Karpas-422 (cell line): ENCODE measurements around the gene UNC13D. TPM values are rescaled to one million over a fixed set of nuclear protein-coding genes. Genes with fewer than 3 reads are reported as not detected.
A peak's percentile ranks its signal among the peaks of the same experiment; 100 is the strongest.

Experiments
- DNase-seq: peaks from one replicate; pipeline ENCODE4 v3.0.0-alpha.2; 2015
- H2AFZ ChIP-seq: fragments of 200-600 bp; sonication (generic); 2 replicates; pipeline ENCODE4 v1.6.1; 2014; ENCODE audit warnings: antibody characterized with exemption, low read length, mixed read lengths
- H3K27ac ChIP-seq: fragments of 200-600 bp; sonication (generic); 2 replicates; pipeline ENCODE4 v1.5.1; 2014; ENCODE audit warnings: mild to moderate bottlenecking, low read length, moderate library complexity
- H3K27me3 ChIP-seq: fragments of 200-600 bp; sonication (generic); 2 replicates; pipeline ENCODE4 v1.6.1; 2014; ENCODE audit warnings: low read length, mixed read lengths
- H3K36me3 ChIP-seq: fragments of 200-600 bp; sonication (generic); 2 replicates; pipeline ENCODE4 v1.6.1; 2014; ENCODE audit warnings: low read length, mixed read lengths; ENCODE audit not compliant: insufficient read depth
- H3K4me1 ChIP-seq: fragments of 200-600 bp; sonication (generic); 2 replicates; pipeline ENCODE4 v1.6.1; 2014; ENCODE audit warnings: mild to moderate bottlenecking, low read length, mixed read lengths
- H3K4me2 ChIP-seq: fragments of 200-600 bp; sonication (generic); 2 replicates; pipeline ENCODE4 v1.6.1; 2014; ENCODE audit warnings: low read length, low read depth, mild to moderate bottlenecking; ENCODE audit not compliant: poor library complexity, severe bottlenecking
- H3K4me3 ChIP-seq: fragments of 200-600 bp; sonication (generic); 2 replicates; pipeline ENCODE4 v1.5.1; 2014; ENCODE audit warnings: mild to moderate bottlenecking, antibody characterized with exemption, low read length, mixed read lengths
- H3K79me2 ChIP-seq: fragments of 200-600 bp; sonication (generic); 2 replicates; pipeline ENCODE4 v1.6.1; 2014; ENCODE audit warnings: mild to moderate bottlenecking, low read length, mixed read lengths
- H3K9ac ChIP-seq: fragments of 200-600 bp; sonication (generic); 2 replicates; pipeline ENCODE4 v1.6.0; 2014; ENCODE audit warnings: low read length
- H3K9me2 ChIP-seq: fragments of 200-600 bp; sonication (generic), shearing (Covaris generic); replicated peaks from 2 replicates; pipeline ENCODE4 v1.6.0; 2014; ENCODE audit warnings: mild to moderate bottlenecking, low read length, moderate library complexity; ENCODE audit not compliant: insufficient read depth
- H3K9me3 ChIP-seq: fragments of 300-700, 200-600 bp; sonication (generic); 2 replicates; pipeline ENCODE4 v1.6.1; 2014; ENCODE audit warnings: low read length, mixed read lengths
- H4K20me1 ChIP-seq: fragments of 200-600 bp; sonication (generic); 2 replicates; pipeline ENCODE4 v1.6.1; 2014; ENCODE audit warnings: mild to moderate bottlenecking, antibody characterized with exemption, low read length, low read depth; ENCODE audit not compliant: insufficient read depth
- total RNA-seq: library from RNA; depleted of rRNA; stranded (reverse); fragments of >200 nt; shearing (Covaris generic); gene quantifications from 2 replicates; pipeline ENCODE4 v1.2.3, GENCODE V29; 2014; ENCODE audit warnings: low replicate concordance

UNC13D gene
- total RNA-seq, 1 experiment from 2014 or later = 30.9 TPM

- peaks cover 4% of the 10 kb centered on the region; the same call in 1 of the 2 replicates for H3K36me3 ChIP-seq
- no peaks in the 10 kb centered on the region for H3K9me2 ChIP-seq
- peaks cover 10% of the 10 kb centered on the region for H3K79me2 ChIP-seq
- no peak overlapping the region for H2AFZ ChIP-seq
- H3K9me3 ChIP-seq = no peaks in the 10 kb centered on the region
- no peak overlapping the region for H3K4me2 ChIP-seq
- no peaks in the 10 kb centered on the region for H4K20me1 ChIP-seq
- H3K9ac ChIP-seq = no peak overlapping the region
- H3K4me1 ChIP-seq = peaks cover 24% of the 10 kb centered on the region
- H3K4me3 ChIP-seq = no peak overlapping the region
- DNase-seq = no peak
- H3K27me3 ChIP-seq = no peaks in the 10 kb centered on the region
- H3K27ac ChIP-seq = no peak overlapping the region
Observed at GRCh38 chr17:75849724-75850123, 5.5 kb upstream of the UNC13D start.

DNA sequence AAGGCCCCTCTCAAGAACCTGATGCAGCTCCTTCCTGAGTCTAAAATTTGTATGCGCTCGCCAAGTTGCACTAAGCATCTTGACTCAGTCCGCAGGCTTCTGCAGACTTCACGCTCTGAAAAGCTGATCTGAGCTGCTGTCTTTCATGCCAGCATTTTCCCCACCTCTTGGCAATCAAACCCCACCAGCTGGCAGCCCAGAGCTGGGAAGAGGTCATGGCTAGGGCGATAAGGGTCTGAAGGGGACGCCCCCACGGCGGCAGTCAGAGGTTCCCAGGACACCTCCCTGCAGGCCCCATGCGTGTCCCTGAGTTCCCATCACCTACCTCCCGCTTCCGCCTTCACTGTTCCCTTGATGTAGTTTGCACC, 5.1 kb upstream of the UNC13D start:
- no peak overlapping the region for H3K4me3 ChIP-seq
- no peak overlapping the region for H3K9ac ChIP-seq
- peaks cover 4% of the 10 kb centered on the region; the same call in 1 of the 2 replicates for H3K36me3 ChIP-seq
- H3K27ac ChIP-seq = no peak overlapping the region
- no peaks in the 10 kb centered on the region for H3K9me3 ChIP-seq
- no peaks in the 10 kb centered on the region for H3K27me3 ChIP-seq
- no peak overlapping the region for H3K4me2 ChIP-seq
- no peaks in the 10 kb centered on the region for H4K20me1 ChIP-seq
- peaks cover 24% of the 10 kb centered on the region for H3K4me1 ChIP-seq
- H2AFZ ChIP-seq = no peak overlapping the region
- no peaks in the 10 kb centered on the region for H3K9me2 ChIP-seq
- DNase-seq = no peak
- H3K79me2 ChIP-seq = peaks cover 5% of the 10 kb centered on the region

DNA sequence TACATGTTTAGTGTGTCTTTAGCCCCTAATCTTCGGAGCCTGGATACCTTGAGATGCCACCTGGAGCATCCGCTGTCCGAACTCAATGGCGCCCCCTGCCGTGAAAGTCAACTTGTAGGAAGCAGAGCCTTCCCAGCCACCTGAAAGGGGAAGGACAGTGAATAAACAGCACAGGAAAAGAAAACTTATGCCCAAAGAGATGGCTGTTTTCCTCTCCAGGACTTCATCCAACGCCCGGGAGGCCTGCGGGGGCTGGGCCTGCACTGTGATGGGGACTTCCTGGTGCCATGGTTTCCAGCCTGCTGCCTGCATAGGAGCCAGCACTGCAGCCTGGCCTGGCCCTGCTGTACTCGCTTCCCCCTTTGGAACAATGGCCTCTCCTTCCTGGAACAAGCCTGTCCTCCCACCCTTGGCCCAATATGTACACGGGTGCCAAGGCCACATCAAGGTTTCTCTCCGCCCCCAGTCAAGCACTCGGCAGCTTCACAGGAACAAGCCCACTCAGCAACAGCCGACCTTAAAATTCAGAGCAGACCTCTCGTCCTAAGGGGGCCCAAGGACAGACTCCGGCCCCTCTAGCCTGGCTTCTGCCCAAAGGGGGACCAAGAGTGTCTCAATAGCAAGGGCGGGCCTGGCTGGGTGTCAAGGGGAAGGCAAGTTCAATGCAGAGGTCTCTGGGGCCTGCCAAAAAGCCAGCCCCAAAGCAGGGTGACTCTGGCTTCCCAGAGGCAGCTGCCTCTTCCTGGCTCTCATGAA, 4.5 kb upstream of the UNC13D start:
- peaks cover 4% of the 10 kb centered on the region; the same call in 1 of the 2 replicates for H3K36me3 ChIP-seq
- peak; percentile 94 for DNase-seq
- H3K9me3 ChIP-seq = no peaks in the 10 kb centered on the region
- no peaks in the 10 kb centered on the region for H4K20me1 ChIP-seq
- no peak overlapping the region for H2AFZ ChIP-seq
- H3K4me2 ChIP-seq = no peak overlapping the region
- H3K9me2 ChIP-seq = no peaks in the 10 kb centered on the region
- H3K9ac ChIP-seq = no peak overlapping the region
- peaks cover 25% of the 10 kb centered on the region for H3K4me1 ChIP-seq
- no peak overlapping the region for H3K27ac ChIP-seq
- H3K4me3 ChIP-seq = no peak overlapping the region
- H3K27me3 ChIP-seq = no peaks in the 10 kb centered on the region
- 0 out of 2 replicates have a peak, but pooled peaks cover 6% of the 10 kb centered on the region for H3K79me2 ChIP-seq

DNA sequence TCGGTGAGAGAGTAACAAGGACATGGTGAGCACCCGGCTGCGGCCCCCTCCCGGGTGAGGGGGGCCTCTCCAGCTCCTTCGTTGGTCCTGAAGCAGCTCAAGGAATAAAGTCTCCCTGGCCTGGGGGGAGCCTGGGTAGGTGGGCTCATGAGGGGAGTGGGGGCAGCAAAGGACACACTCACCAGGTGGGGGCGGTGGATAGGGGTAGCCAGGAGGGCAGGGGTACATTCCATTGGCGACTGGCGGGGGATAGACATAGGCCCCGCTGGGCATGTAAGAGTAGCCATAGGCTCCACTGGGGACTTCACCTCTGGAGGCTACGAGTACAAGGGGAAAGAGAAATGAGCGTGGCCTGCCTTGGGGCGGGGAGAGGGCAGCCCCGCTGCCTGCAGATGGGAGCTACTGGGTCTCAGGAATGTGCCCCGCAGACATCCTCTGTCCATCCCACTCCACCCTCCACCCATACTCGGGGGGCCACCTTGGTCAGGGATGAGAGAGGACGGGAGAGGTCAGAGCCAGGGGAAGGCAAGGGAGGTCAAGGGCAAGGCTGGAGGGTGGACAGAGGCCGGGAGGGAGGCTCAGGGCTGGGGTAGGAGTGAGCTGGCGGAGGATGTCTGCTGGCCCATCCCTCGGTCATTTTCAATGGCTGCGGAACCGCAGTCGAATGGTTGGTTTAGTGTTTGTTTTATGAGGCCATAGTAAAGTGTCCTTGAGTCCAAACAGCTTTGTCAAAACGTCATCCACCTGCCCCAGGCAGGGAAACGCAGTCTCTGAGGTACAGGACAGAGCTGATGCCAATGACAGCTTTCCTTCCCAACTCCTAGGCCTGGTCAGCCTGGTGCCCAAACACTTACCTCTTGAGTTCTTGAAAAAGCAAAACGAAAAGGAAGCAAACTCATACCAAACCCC, 3.7 kb upstream of the UNC13D start:
- Histone ChIP-seq H3K27me3 (no peaks in the 10 kb centered on the region), H3K79me2 (0 out of 2 replicates have a peak, but pooled peaks cover 4% of the 10 kb centered on the region), H2AFZ (no peak overlapping the region), H3K27ac (no peak overlapping the region), H4K20me1 (no peaks in the 10 kb centered on the region), H3K36me3 (peaks cover 4% of the 10 kb centered on the region; the same call in 1 of the 2 replicates), H3K4me1 (peaks cover 34% of the 10 kb centered on the region), H3K9me2 (no peaks in the 10 kb centered on the region), H3K4me2 (no peak overlapping the region), H3K4me3 (no peak overlapping the region), H3K9me3 (no peaks in the 10 kb centered on the region), H3K9ac (no peak overlapping the region)
- no peak for DNase-seq

DNA sequence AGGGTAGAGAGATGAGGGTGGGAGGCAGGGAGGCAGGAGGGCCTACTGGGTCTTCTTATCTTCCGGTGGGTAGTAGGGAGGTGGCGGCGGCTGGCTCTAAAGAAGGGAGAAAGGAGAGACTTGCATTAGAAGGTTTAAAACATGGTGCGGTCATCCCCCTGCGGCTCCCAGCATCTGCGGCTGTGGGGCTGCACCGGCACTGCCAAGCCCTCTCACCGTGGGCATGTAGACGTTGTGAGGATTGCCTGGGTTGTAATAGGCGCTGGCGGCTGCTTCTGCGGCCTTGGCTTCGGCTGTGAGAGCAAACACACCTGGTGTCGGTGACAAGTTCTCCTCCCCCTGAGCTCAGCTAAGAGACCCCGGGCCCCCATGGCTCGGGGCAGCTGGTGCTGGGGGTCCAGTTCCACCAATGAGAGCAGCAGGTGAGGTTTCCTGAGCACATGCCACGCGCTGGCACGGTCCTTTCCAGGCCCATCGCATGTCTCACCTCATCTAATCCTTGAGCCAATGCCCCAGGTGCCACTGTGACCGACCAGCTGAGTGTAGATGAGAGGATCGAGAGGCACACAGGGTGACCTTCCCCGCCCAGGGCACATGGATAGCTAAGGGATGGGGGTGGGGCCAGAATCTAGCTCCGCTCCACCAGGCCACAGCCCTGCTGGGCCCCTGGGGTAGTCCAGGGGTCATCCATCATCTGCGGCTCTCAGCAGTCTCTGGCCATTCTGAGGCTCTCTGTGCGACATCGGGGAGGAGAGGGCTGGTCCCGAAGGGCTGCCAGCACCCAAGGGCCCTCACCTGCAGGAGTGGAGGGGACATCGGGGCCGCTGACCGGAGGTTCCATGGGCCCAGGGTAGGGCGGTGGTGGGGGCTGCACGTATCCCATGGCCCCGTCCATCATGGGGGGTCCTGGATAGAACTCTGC, 2.7 kb upstream of the UNC13D start:
- 0 out of 2 replicates have a peak, but pooled peaks cover 4% of the 10 kb centered on the region for H3K79me2 ChIP-seq

DNA sequence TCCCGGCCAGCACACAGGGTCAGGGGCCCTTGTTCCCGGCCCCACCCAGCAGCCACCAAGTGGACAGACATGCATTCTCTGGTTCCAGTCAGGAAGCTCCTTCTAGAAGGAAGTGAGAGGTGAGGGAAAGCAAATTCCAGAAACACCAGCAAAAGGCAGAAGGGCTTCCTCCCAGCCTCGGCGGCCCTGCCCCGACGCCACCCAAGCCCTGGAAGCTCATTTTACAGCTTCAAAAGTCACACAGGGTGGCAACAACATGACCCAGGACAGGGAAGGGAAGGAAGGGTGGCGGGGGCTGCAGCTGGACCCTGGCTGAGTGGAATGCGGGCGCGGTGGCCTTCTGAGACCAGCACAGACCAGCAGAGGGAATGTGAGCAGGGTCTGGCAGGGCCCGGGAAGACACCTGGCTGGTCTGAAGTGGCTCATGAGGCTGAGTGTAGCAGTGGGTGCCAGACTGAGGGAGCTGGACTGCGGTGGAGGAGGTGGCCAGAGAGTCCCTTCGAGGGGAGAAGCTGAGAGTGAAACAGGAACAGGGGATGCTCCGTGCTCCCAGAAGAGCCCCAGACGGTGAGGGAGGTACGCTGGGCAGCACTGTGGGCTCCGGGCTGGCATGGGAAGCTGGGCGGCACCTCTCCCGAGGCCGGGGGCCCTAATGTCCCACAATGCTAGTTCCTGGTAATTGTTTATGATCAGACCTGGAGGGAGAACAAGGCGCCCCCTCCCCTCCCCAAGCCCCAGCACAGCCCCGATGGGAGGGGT, 1.9 kb upstream of the UNC13D start:
- Histone ChIP-seq H2AFZ (no peak overlapping the region), H3K9ac (peak overlapping the region; percentile 93), H3K79me2 (0 out of 2 replicates have a peak, but pooled peaks cover 4% of the 10 kb centered on the region), H3K27ac (peak overlapping the region; percentile 76), H3K4me3 (peak overlapping the region; percentile 87; the same call in 1 of the 2 replicates), H3K4me2 (peak overlapping the region; percentile 90), H3K9me2 (no peaks in the 10 kb centered on the region), H4K20me1 (no peaks in the 10 kb centered on the region), H3K27me3 (no peaks in the 10 kb centered on the region), H3K9me3 (no peaks in the 10 kb centered on the region), H3K36me3 (peaks cover 4% of the 10 kb centered on the region; the same call in 1 of the 2 replicates), H3K4me1 (peaks cover 36% of the 10 kb centered on the region)
- no peak for DNase-seq

More for the DNA sequence above, 2.7 kb upstream of the UNC13D start:
- no peak for DNase-seq
- Histone ChIP-seq H4K20me1 (no peaks in the 10 kb centered on the region), H3K4me1 (peaks cover 36% of the 10 kb centered on the region), H3K9me3 (no peaks in the 10 kb centered on the region), H3K36me3 (peaks cover 4% of the 10 kb centered on the region; the same call in 1 of the 2 replicates), H3K4me2 (no peak overlapping the region), H3K9me2 (no peaks in the 10 kb centered on the region), H2AFZ (no peak overlapping the region), H3K27ac (no peak overlapping the region), H3K4me3 (no peak overlapping the region), H3K9ac (no peak overlapping the region), H3K27me3 (no peaks in the 10 kb centered on the region)

DNA sequence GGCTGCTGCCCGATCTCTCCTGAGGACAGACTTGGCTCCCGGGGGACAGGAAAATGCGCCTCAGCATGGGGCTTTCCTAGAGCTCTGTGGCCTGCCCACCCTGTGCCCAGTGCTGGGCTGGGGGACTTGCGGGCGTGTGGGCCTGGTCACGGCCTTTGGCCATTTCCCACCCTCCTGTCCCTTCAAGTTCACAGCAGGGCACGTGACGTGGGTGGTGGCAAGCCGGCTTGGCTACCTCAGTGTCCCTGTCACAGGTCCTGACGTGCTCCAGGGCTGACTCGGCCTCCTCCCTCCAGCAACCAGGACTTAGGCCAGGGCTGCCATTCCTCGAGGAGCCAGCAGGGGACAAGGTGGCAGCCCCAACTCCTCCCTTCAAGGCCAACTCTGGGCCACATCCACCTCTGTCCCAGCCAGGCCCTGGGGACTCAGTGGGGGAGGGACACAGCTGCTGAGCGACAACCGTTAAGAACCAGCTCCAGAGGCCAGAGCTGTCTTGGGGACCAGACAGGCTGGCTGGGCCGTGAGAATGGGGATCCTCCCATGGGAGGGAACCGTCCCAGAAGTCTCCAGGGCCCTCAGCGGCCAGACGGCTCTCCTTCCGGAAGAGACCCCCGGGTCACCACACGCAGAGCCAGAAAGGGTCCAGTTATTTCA, 981 bp upstream of the UNC13D start:
- H3K4me1 ChIP-seq = peaks cover 36% of the 10 kb centered on the region
- no peaks in the 10 kb centered on the region for H3K9me3 ChIP-seq
- H3K79me2 ChIP-seq = 0 out of 2 replicates have a peak, but pooled peaks cover 4% of the 10 kb centered on the region
- H3K4me2 ChIP-seq = peak overlapping the region; percentile 90
- DNase-seq = peak; percentile 95
- no peak overlapping the region for H2AFZ ChIP-seq
- no peaks in the 10 kb centered on the region for H3K27me3 ChIP-seq
- H3K27ac ChIP-seq = peak overlapping the region; percentile 76
- peak overlapping the region; percentile 93 for H3K9ac ChIP-seq
- H4K20me1 ChIP-seq = no peaks in the 10 kb centered on the region
- peak overlapping the region; percentile 87 for H3K4me3 ChIP-seq
- H3K9me2 ChIP-seq = no peaks in the 10 kb centered on the region
- peaks cover 4% of the 10 kb centered on the region; the same call in 1 of the 2 replicates for H3K36me3 ChIP-seq
